ENCODE measurements around the gene PERM1.

The PERM1 gene

GRCh38 chr1:974687-975328 lies 7.1 kb downstream of the PERM1 start:
- Histone ChIP-seq H3K4me1 (ENCODE audit: control insufficient read depth, insufficient read depth, low read length) (no peaks in the 10 kb centered on the region), H3K27me3 (ENCODE audit: control insufficient read depth, insufficient read depth, low read length) (peaks cover 25% of the 10 kb centered on the region), H3K9ac (ENCODE audit: low read depth, low read length) (no peak overlapping the region), H3K27ac (ENCODE audit: low read depth, low read length) (no peak overlapping the region), H3K36me3 (ENCODE audit: control insufficient read depth, insufficient read depth, low read length) (no peaks in the 10 kb centered on the region), H3K4me3 (ENCODE audit: low read depth, low read length) (no peak overlapping the region), H3K9me3 (ENCODE audit: control insufficient read depth, insufficient read depth, low read length) (no peaks in the 10 kb centered on the region)

GRCh38 chr1:974293-974640 lies 7.6 kb downstream of the PERM1 start:
- no peak overlapping the region for H3K4me3 ChIP-seq (ENCODE audit: low read depth, low read length)
- no peaks in the 10 kb centered on the region for H3K4me1 ChIP-seq (ENCODE audit: control insufficient read depth, insufficient read depth, low read length)
- no peak overlapping the region for H3K27ac ChIP-seq (ENCODE audit: low read depth, low read length)
- no peaks in the 10 kb centered on the region for H3K9me3 ChIP-seq (ENCODE audit: control insufficient read depth, insufficient read depth, low read length)
- H3K9ac ChIP-seq (ENCODE audit: low read depth, low read length), result no peak overlapping the region
- no peaks in the 10 kb centered on the region for H3K36me3 ChIP-seq (ENCODE audit: control insufficient read depth, insufficient read depth, low read length)
- peaks cover 26% of the 10 kb centered on the region for H3K27me3 ChIP-seq (ENCODE audit: control insufficient read depth, insufficient read depth, low read length)

GRCh38 chr1:973459-974292 lies 8.2 kb downstream of the PERM1 start:
- no peaks in the 10 kb centered on the region for H3K9me3 ChIP-seq (ENCODE audit: control insufficient read depth, insufficient read depth, low read length)
- H3K4me3 ChIP-seq (ENCODE audit: low read depth, low read length), result no peak overlapping the region
- H3K27ac ChIP-seq (ENCODE audit: low read depth, low read length), result no peak overlapping the region
- H3K9ac ChIP-seq (ENCODE audit: low read depth, low read length), result no peak overlapping the region
- H3K36me3 ChIP-seq (ENCODE audit: control insufficient read depth, insufficient read depth, low read length), result no peaks in the 10 kb centered on the region
- no peaks in the 10 kb centered on the region for H3K4me1 ChIP-seq (ENCODE audit: control insufficient read depth, insufficient read depth, low read length)
- peaks cover 32% of the 10 kb centered on the region for H3K27me3 ChIP-seq (ENCODE audit: control insufficient read depth, insufficient read depth, low read length)

GRCh38 chr1:972726-973458 lies 9.0 kb downstream of the PERM1 start:
- no peak overlapping the region for H3K4me3 ChIP-seq (ENCODE audit: low read depth, low read length)
- peaks cover 40% of the 10 kb centered on the region for H3K27me3 ChIP-seq (ENCODE audit: control insufficient read depth, insufficient read depth, low read length)
- no peak overlapping the region for H3K9ac ChIP-seq (ENCODE audit: low read depth, low read length)
- H3K27ac ChIP-seq (ENCODE audit: low read depth, low read length), result no peak overlapping the region
- no peaks in the 10 kb centered on the region for H3K9me3 ChIP-seq (ENCODE audit: control insufficient read depth, insufficient read depth, low read length)
- H3K4me1 ChIP-seq (ENCODE audit: control insufficient read depth, insufficient read depth, low read length), result no peaks in the 10 kb centered on the region
- H3K36me3 ChIP-seq (ENCODE audit: control insufficient read depth, insufficient read depth, low read length), result no peaks in the 10 kb centered on the region

- H3K4me3 ChIP-seq (ENCODE audit: low read depth, low read length), result no peak overlapping the region
- no peaks in the 10 kb centered on the region for H3K4me1 ChIP-seq (ENCODE audit: control insufficient read depth, insufficient read depth, low read length)
- H3K9ac ChIP-seq (ENCODE audit: low read depth, low read length), result no peak overlapping the region
- H3K9me3 ChIP-seq (ENCODE audit: control insufficient read depth, insufficient read depth, low read length), result no peaks in the 10 kb centered on the region
- H3K27me3 ChIP-seq (ENCODE audit: control insufficient read depth, insufficient read depth, low read length), result peaks cover 49% of the 10 kb centered on the region
- H3K36me3 ChIP-seq (ENCODE audit: control insufficient read depth, insufficient read depth, low read length), result no peaks in the 10 kb centered on the region
- no peak overlapping the region for H3K27ac ChIP-seq (ENCODE audit: low read depth, low read length)
Measured at GRCh38 chr1:971751-972506, 10.0 kb downstream of the PERM1 start.

GRCh38 chr1:970973-971730 lies 10.7 kb downstream of the PERM1 start:
- Histone ChIP-seq H3K36me3 (ENCODE audit: control insufficient read depth, insufficient read depth, low read length) (no peaks in the 10 kb centered on the region), H3K27me3 (ENCODE audit: control insufficient read depth, insufficient read depth, low read length) (peaks cover 57% of the 10 kb centered on the region), H3K4me3 (ENCODE audit: low read depth, low read length) (no peak overlapping the region), H3K4me1 (ENCODE audit: control insufficient read depth, insufficient read depth, low read length) (0 out of 2 replicates have a peak, but pooled peaks cover under 1% of the 10 kb centered on the region), H3K9me3 (ENCODE audit: control insufficient read depth, insufficient read depth, low read length) (no peaks in the 10 kb centered on the region), H3K9ac (ENCODE audit: low read depth, low read length) (no peak overlapping the region), H3K27ac (ENCODE audit: low read depth, low read length) (no peak overlapping the region)

GRCh38 chr1:970242-970972 lies 11.5 kb downstream of the PERM1 start:
- peaks cover 2% of the 10 kb centered on the region; the same call in 1 of the 2 replicates for H3K36me3 ChIP-seq (ENCODE audit: control insufficient read depth, insufficient read depth, low read length)
- H3K4me1 ChIP-seq (ENCODE audit: control insufficient read depth, insufficient read depth, low read length), result 0 out of 2 replicates have a peak, but pooled peaks cover 4% of the 10 kb centered on the region
- no peak overlapping the region for H3K9ac ChIP-seq (ENCODE audit: low read depth, low read length)
- H3K27me3 ChIP-seq (ENCODE audit: control insufficient read depth, insufficient read depth, low read length), result peaks cover 62% of the 10 kb centered on the region
- no peak overlapping the region for H3K27ac ChIP-seq (ENCODE audit: low read depth, low read length)
- no peaks in the 10 kb centered on the region for H3K9me3 ChIP-seq (ENCODE audit: control insufficient read depth, insufficient read depth, low read length)
- H3K4me3 ChIP-seq (ENCODE audit: low read depth, low read length), result no peak overlapping the region; the same call in 1 of the 2 replicates

GRCh38 chr1:969260-969855 lies 12.5 kb downstream of the PERM1 start:
- peaks cover 8% of the 10 kb centered on the region; the same call in 1 of the 2 replicates for H3K36me3 ChIP-seq (ENCODE audit: control insufficient read depth, insufficient read depth, low read length)
- H3K9me3 ChIP-seq (ENCODE audit: control insufficient read depth, insufficient read depth, low read length), result no peaks in the 10 kb centered on the region
- H3K27me3 ChIP-seq (ENCODE audit: control insufficient read depth, insufficient read depth, low read length), result peaks cover 60% of the 10 kb centered on the region
- H3K27ac ChIP-seq (ENCODE audit: low read depth, low read length), result no peak overlapping the region
- H3K4me3 ChIP-seq (ENCODE audit: low read depth, low read length), result no peak overlapping the region
- no peak overlapping the region for H3K9ac ChIP-seq (ENCODE audit: low read depth, low read length)
- 0 out of 2 replicates have a peak, but pooled peaks cover 4% of the 10 kb centered on the region for H3K4me1 ChIP-seq (ENCODE audit: control insufficient read depth, insufficient read depth, low read length)

GRCh38 chr1:967466-968343 lies 14.2 kb downstream of the PERM1 start:
- Histone ChIP-seq H3K4me1 (ENCODE audit: control insufficient read depth, insufficient read depth, low read length) (0 out of 2 replicates have a peak, but pooled peaks cover 4% of the 10 kb centered on the region), H3K9ac (ENCODE audit: low read depth, low read length) (no peak overlapping the region), H3K36me3 (ENCODE audit: control insufficient read depth, insufficient read depth, low read length) (peaks cover 21% of the 10 kb centered on the region), H3K4me3 (ENCODE audit: low read depth, low read length) (no peak overlapping the region), H3K9me3 (ENCODE audit: control insufficient read depth, insufficient read depth, low read length) (no peaks in the 10 kb centered on the region), H3K27me3 (ENCODE audit: control insufficient read depth, insufficient read depth, low read length) (peaks cover 57% of the 10 kb centered on the region), H3K27ac (ENCODE audit: low read depth, low read length) (no peak overlapping the region)

Measured in HUES48 (cell line).